Right lobe of liver (tissue), 6 donors: ENCODE data around the gene CPLX1. TPM values are rescaled to one million over a fixed set of nuclear protein-coding genes. Genes with fewer than 3 reads are reported as not detected.

Source experiments
- ATAC-seq, 4 donors: fragments of 200-7000 bp; cut with Tn5 transposase; one replicate each; pipeline ENCODE4 v1.9.1; 2020; ENCODE audit warnings: mild to moderate bottlenecking in 4 of 4, moderate library complexity in 4 of 4
- DNase-seq, 3 donors: peaks; one replicate each; pipeline ENCODE4 v3.0.0-alpha.2; 2020
- H3K27ac ChIP-seq, 3 donors: fragments of 200-600 bp; one replicate each; pipeline ENCODE4 v1.8.0; 2022
- H3K27me3 ChIP-seq, 2 donors: fragments of 200-600 bp; one replicate each; pipeline ENCODE4 v1.8.0; 2022
- H3K36me3 ChIP-seq, 4 donors: fragments of 200-600 bp; sonication (generic) in 1 of 4; one replicate each; pipeline versions ENCODE4 v1.5.1 to v1.8.0; 2017 to 2022; ENCODE audit warnings: control low read depth in 1 of 4
- H3K4me1 ChIP-seq, 4 donors: fragments of 200-600 bp; sonication (generic) in 1 of 4; one replicate each; pipeline versions ENCODE4 v1.5.1 to v1.8.0; 2017 to 2022; ENCODE audit warnings: control low read depth in 1 of 4
- H3K4me3 ChIP-seq, 3 donors: fragments of 200-600 bp; one replicate each; pipeline ENCODE4 v1.8.0; 2022
- H3K9me3 ChIP-seq, 4 donors: fragments of 200-600 bp; sonication (generic) in 1 of 4; one replicate each; pipeline versions ENCODE4 v1.5.1 to v1.8.0; 2017 to 2022; ENCODE audit warnings: control low read depth in 1 of 4
- POLR2A ChIP-seq: fragments of 450-650 bp; IDR thresholded peaks from one replicate; pipeline ENCODE4 v1.6.1; 2017; ENCODE audit warnings: antibody characterized with exemption, mild to moderate bottlenecking
- WGBS: methylation state at CpG from one replicate; pipeline ENCODE4 v1.1.6; 2018; ENCODE audit warnings: low coverage, low lambda C conversion rate; ENCODE audit not compliant: insufficient coverage; ENCODE audit errors: missing lambda C conversion rate; 5-methylcytosine and 5-hydroxymethylcytosine counted together
- intact Hi-C, 2 donors: fragments of 100-400 bp; cut with DNase I; formaldehyde crosslinking; loops; one replicate each; pipeline versions ENCODE4 v1.11.2 to v1.14.1; 2022
- total RNA-seq, 6 experiments: library from RNA; depleted of rRNA in 2 of 6; stranded (reverse); fragments of >200 nt in 2 of 6; fragmentation: NEBNext Ultra II Directional in 3 of 6; extraction: Animal tissue kit (Norgen Biotek cat#: 25700) in 3 of 6; gene quantifications; one replicate each; pipeline versions ENCODE4 v1.1.0 to v1.2.4, GENCODE V29; 2016 to 2023
- TF ChIP-seq, protein P1 (sequence below), 4 donors: fragments of 200-600 bp in 3 of 4; fragments of 450-650 bp in 1 of 4; IDR thresholded peaks; one replicate each; pipeline versions ENCODE4 v1.5.1 to v1.8.0; 2016 to 2022; ENCODE audit warnings: antibody characterized with exemption in 4 of 4, mild to moderate bottlenecking in 2 of 4
- donor health status: DM: no; HTN: yes; CAD: no.
- donor health status: DM: no; HTN: no; CAD: no.
- donor health status: DM: no; HTN: no; CAD: no.
- donor health status: DM: no; HTN: yes; CAD: no.
- donor health status: DM: no; HTN: yes; CAD: no.

Gene CPLX1
- total RNA-seq, 6 experiments from 2014 or later = 0.86 to 3.7 (median 2.4) TPM

DNA sequence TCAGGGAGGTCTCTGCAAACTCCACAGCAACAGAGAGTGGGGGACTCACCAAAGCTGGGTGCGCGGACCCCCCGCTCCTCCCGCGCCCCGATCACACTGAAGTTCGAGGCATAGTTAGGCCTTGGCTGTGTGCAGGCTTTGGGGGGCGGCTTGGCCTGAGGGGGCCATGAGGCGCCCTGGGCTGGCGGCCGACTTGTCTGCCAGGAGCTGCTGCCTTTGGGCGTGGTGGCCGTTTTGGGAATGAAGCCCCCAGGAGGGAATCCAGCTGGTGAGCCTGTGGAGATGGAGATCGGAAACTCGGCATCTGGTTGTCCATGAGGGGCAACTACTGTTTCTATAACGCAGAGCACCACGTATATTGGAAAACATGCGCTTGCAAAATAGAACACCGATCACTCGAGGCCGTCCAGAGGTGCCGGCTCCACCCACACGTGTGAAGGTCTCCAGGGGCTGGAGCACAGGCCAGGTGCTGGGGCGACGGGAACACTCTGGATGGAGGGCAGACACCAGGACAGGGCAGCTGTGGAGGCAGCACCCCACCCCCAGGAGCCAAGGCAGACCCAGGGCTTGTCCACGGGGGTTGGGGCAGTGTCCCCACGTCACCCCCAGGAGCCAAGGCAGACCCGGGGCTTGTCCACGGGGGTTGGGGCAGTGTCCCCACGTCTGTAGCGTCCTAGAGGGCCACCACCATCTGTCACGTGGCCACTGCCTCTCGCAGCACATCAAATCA is 25.9 kb upstream of the CPLX1 start:
- intact Hi-C loops = no loop called here
- Histone ChIP-seq H3K27me3 (no peaks in the 10 kb centered on the region), H3K27ac (no peak overlapping the region), H3K4me1 (no peaks in the 10 kb centered on the region), H3K36me3 (peaks cover 0 to 8% (median 0%) of the 10 kb centered on the region in 4 donors), H3K4me3 (no peak overlapping the region), H3K9me3 (no peaks in the 10 kb centered on the region)
- WGBS = 100% methylated on average over 2 of the region's 33 CpGs
- ATAC-seq = no peak
- TF ChIP-seq POLR2A = no peak
- TF ChIP-seq, protein P1, sequence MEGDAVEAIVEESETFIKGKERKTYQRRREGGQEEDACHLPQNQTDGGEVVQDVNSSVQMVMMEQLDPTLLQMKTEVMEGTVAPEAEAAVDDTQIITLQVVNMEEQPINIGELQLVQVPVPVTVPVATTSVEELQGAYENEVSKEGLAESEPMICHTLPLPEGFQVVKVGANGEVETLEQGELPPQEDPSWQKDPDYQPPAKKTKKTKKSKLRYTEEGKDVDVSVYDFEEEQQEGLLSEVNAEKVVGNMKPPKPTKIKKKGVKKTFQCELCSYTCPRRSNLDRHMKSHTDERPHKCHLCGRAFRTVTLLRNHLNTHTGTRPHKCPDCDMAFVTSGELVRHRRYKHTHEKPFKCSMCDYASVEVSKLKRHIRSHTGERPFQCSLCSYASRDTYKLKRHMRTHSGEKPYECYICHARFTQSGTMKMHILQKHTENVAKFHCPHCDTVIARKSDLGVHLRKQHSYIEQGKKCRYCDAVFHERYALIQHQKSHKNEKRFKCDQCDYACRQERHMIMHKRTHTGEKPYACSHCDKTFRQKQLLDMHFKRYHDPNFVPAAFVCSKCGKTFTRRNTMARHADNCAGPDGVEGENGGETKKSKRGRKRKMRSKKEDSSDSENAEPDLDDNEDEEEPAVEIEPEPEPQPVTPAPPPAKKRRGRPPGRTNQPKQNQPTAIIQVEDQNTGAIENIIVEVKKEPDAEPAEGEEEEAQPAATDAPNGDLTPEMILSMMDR (IDR thresholded peaks at IDR 0.05) = no peak
- DNase-seq = peak in 2 of 3 donors; percentile 11 to 49

DNA sequence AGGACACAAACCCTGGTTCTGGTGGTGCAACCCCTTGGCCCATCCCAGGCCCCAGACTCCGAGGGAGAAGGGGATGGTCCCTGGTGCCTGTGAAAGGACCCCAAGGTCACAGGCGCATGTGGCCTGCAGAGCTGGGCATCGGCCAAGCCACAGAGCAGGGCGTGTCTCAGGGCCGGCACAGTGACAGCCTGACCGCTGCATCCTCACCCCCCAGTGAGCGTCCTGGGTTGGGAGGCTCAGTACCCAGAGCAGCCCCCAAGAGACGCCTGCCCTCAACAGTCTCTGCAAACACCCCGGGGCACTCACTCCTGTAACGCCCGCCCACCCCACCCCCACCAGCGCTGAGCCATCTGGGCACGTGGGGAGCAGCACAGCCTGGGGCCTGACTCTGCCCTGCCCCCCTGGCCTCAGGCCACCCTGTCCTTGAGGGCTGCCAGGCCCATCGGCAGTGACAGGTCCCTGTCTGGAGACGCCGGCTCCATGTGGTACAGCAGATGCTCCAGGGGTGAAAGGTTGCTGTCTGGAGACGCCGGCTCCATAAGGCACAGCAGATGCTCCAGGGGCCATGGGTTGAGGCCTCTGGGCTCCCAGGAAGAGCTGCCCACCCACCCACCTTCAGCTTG is 24.5 kb upstream of the CPLX1 start:
- WGBS = no CpG with 5 or more reads among the region's 18 CpGs
- Histone ChIP-seq H3K9me3 (no peaks in the 10 kb centered on the region), H3K27me3 (no peaks in the 10 kb centered on the region), H3K27ac (no peak overlapping the region), H3K36me3 (peaks cover 0 to 8% (median 0%) of the 10 kb centered on the region in 4 donors), H3K4me3 (no peak overlapping the region), H3K4me1 (no peaks in the 10 kb centered on the region)
- no peak for TF ChIP-seq POLR2A
- ATAC-seq = peak in 1 of 4 donors; percentile 10
- peak in 2 of 3 donors; percentile 17 to 22 for DNase-seq
- intact Hi-C loops = no loop called here

DNA sequence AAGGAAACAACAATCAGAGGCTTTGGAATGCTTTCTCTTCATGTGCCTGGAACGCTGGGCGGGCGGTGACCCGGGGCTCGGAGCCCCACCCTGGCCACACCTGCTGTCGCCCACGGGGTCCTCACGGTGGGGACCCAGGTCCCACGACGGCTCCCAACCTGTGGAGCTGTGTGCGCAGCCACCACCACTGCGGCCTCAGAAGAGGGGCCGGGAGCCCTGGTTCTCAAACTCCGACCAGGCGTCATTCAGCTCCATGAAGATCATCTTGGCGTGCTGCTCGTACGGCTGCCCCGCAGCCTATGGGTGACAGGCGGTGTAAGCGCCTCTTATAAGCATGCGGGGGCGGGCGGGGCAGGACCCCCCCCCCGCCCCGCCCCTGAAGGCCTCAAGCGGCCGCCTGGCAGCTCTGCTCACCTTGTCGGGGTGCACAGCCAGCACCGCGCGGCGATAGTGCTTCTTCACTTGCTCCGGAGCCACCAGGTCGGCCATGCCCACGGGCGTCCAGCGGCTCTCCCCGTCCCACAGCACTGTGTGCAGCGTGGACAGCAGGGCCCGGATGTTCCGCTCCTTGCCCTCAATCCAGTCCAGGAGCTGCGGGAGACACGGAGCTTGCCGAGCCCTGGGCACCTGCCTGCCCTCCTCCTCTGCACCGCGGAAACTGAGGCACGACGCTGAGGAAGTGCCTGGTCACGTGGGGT is 23.7 kb upstream of the CPLX1 start:
- Histone ChIP-seq H3K4me3 (no peak overlapping the region), H3K4me1 (no peaks in the 10 kb centered on the region), H3K36me3 (peaks cover 0 to 8% (median 0%) of the 10 kb centered on the region in 4 donors), H3K27me3 (no peaks in the 10 kb centered on the region), H3K27ac (no peak overlapping the region), H3K9me3 (no peaks in the 10 kb centered on the region)
- ATAC-seq (no peak), DNase-seq (peak in 2 of 3 donors; percentile 13 to 31)
- WGBS = 91% methylated on average over 4 of the region's 50 CpGs
- intact Hi-C loops = no loop called here
- TF ChIP-seq POLR2A = no peak
- TF ChIP-seq, protein P1 (IDR thresholded peaks at IDR 0.05) = no peak

GRCh38 chr4:848803-849477 is 23.0 kb upstream of the CPLX1 start:
- H3K4me3 ChIP-seq = no peak overlapping the region
- peaks cover 0 to 5% (median 0%) of the 10 kb centered on the region in 4 donors for H3K36me3 ChIP-seq
- intact Hi-C loops = no loop called here
- no peaks in the 10 kb centered on the region for H3K9me3 ChIP-seq
- no peak overlapping the region for H3K27ac ChIP-seq
- ATAC-seq = no peak
- WGBS = 70% methylated on average over 2 of the region's 27 CpGs
- H3K4me1 ChIP-seq = no peaks in the 10 kb centered on the region
- TF ChIP-seq, protein P1 (IDR thresholded peaks at IDR 0.05) = no peak
- TF ChIP-seq POLR2A = no peak
- DNase-seq = peak in 2 of 3 donors; percentile 8 to 31
- H3K27me3 ChIP-seq = no peaks in the 10 kb centered on the region
